ENCODE results near the gene DEPDC5.
A peak's percentile ranks its signal among the peaks of the same experiment; 100 is the strongest.

Gene DEPDC5

GRCh38 chr22:31841078-31841827, 87.4 kb downstream of the DEPDC5 start:
- POLR2A ChIA-PET = no interaction called here
- DNase-seq (ENCODE audit: extremely low spot score) = no peak
- TF ChIP-seq ZNF384 (IDR thresholded peaks at IDR 0.05) (no peak), FOXM1 (IDR thresholded peaks at IDR 0.05; ENCODE audit: borderline replicate concordance) (no peak)
- CTCF ChIA-PET = no interaction called here

GRCh38 chr22:31843526-31843925, 89.7 kb downstream of the DEPDC5 start:
- ChIA-PET POLR2A (no interaction called here), CTCF (no interaction called here)
- no peak for DNase-seq (ENCODE audit: extremely low spot score)
- TF ChIP-seq FOXA1 (IDR thresholded peaks at IDR 0.05) (no peak), CTBP1 (IDR thresholded peaks at IDR 0.05; ENCODE audit: borderline replicate concordance) (no peak), TARDBP (IDR thresholded peaks at IDR 0.05) (no peak), ARNT (IDR thresholded peaks at IDR 0.05) (no peak), HDGF (IDR thresholded peaks at IDR 0.05; ENCODE audit: borderline replicate concordance) (no peak), FOXM1 (IDR thresholded peaks at IDR 0.05; ENCODE audit: borderline replicate concordance) (no peak), ELF4 (IDR thresholded peaks at IDR 0.05) (no peak), ZNF384 (IDR thresholded peaks at IDR 0.05) (no peak), SP1 (IDR thresholded peaks at IDR 0.05) (no peak), FOXK2 (IDR thresholded peaks at IDR 0.05) (no peak), NFRKB (IDR thresholded peaks at IDR 0.05) (no peak), SUZ12 (IDR thresholded peaks at IDR 0.05) (no peak), L3MBTL2 (conservative IDR thresholded peaks at IDR 0.05) (no peak), PKNOX1 (IDR thresholded peaks at IDR 0.05) (no peak)

DNA sequence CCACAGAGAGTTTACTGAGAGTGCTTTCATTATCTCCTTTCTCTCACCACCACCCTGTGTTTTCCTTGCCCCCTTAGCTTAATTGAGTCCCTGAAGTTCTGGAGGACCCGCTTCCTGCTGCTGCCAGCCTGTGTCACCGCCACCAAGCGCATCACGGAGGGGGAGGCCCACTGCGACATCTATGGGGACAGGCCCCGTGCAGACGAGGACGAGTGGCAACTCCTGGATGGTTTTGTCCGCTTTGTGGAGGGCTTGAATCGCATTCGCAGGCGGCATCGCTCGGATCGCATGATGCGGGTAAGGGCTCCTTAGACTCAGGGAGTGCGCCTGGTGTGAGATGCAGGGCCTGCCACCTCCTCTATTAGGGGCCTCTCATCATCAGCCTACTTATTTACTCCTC, 91.1 kb downstream of the DEPDC5 start:
- CTCF ChIA-PET = no interaction called here
- no peak for TF ChIP-seq SUZ12 (IDR thresholded peaks at IDR 0.05)
- TF ChIP-seq ARNT (IDR thresholded peaks at IDR 0.05) = no peak
- no peak for TF ChIP-seq FOXA1 (IDR thresholded peaks at IDR 0.05)
- no peak for TF ChIP-seq L3MBTL2 (conservative IDR thresholded peaks at IDR 0.05)
- TF ChIP-seq SP1 (IDR thresholded peaks at IDR 0.05) = no peak
- TF ChIP-seq FOXM1 (IDR thresholded peaks at IDR 0.05; ENCODE audit: borderline replicate concordance) = no peak
- no peak for TF ChIP-seq TARDBP (IDR thresholded peaks at IDR 0.05)
- no peak for TF ChIP-seq FOXK2 (IDR thresholded peaks at IDR 0.05)
- POLR2A ChIA-PET = no interaction called here
- DNase-seq (ENCODE audit: extremely low spot score) = no peak

DNA sequence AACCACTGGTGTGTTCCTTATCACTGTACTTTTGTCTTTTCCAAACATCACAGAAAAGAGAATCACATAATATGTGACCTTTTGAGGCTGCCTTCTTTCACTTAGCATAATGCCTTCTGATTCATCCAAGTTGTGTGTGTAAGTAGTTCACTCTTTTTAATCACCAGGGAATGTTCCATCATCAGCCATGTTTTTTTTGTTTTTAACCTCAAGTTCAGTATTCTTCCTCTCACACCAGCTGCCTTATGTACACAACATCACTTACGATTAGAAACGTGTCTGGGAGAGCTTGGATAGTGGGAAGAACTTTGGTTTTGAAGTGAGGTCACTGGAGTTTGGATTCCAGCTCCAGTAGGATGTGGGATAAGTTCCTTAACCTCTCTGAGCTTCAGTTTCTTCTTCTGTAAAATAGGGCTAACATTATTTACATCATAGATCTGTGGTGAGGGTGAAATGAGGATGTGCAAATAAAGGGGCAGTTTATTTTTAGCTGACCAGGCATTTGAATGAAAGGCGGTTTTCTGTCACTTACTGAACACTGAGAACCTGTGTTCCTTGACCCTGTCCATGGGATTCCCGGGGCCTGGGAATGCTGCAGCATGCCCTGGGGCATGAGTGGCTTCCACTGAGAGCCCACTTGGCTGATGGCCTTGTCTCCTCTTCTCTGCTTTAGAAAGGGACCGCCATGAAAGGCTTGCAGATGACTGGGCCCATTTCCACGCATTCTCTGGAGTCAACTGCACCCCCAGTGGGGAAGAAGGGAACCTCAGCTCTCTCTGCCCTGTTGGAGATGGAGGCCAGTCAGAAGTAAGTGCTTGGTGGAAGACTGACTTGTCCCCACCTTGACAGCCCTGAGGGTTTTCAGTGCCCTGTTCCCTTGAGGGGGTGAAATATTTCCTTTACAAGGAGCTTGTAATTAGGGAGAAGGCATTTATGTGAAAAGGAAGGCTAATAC, 92.6 kb downstream of the DEPDC5 start:
- ChIA-PET POLR2A (interaction anchor here (0.9 kb wide), 1 partner anchor 94 kb away, joined by 3 read pairs; no protein-coding TSS in a partner anchor), CTCF (interaction anchor here (0.7 kb wide), 1 partner anchor 10 kb away, joined by 4 read pairs; no protein-coding TSS in a partner anchor)
- DNase-seq (ENCODE audit: extremely low spot score) = peak; percentile 53
- TF ChIP-seq TARDBP (IDR thresholded peaks at IDR 0.05) = no peak
- TF ChIP-seq SP1 (IDR thresholded peaks at IDR 0.05) = no peak
- no peak for TF ChIP-seq FOXK2 (IDR thresholded peaks at IDR 0.05)
- no peak for TF ChIP-seq L3MBTL2 (conservative IDR thresholded peaks at IDR 0.05)
- TF ChIP-seq LEF1 (IDR thresholded peaks at IDR 0.05; ENCODE audit: borderline replicate concordance) = no peak
- TF ChIP-seq ZNF384 (IDR thresholded peaks at IDR 0.05) = no peak
- no peak for TF ChIP-seq FOXA1 (IDR thresholded peaks at IDR 0.05)
- no peak for TF ChIP-seq BHLHE40 (IDR thresholded peaks at IDR 0.05; ENCODE audit: borderline replicate concordance)
- TF ChIP-seq CTBP1 (IDR thresholded peaks at IDR 0.05; ENCODE audit: borderline replicate concordance) = no peak
- TF ChIP-seq ELF4 (IDR thresholded peaks at IDR 0.05) = no peak
- TF ChIP-seq HDGF (IDR thresholded peaks at IDR 0.05; ENCODE audit: borderline replicate concordance) = no peak
- no peak for TF ChIP-seq ARNT (IDR thresholded peaks at IDR 0.05)
- TF ChIP-seq PKNOX1 (IDR thresholded peaks at IDR 0.05) = no peak
- TF ChIP-seq NFRKB (IDR thresholded peaks at IDR 0.05) = no peak
- no peak for TF ChIP-seq SUZ12 (IDR thresholded peaks at IDR 0.05)
- no peak for TF ChIP-seq FOXM1 (IDR thresholded peaks at IDR 0.05; ENCODE audit: borderline replicate concordance)

GRCh38 chr22:31848411-31848810, 94.6 kb downstream of the DEPDC5 start:
- POLR2A ChIA-PET = no interaction called here
- no peak for DNase-seq (ENCODE audit: extremely low spot score)
- TF ChIP-seq PKNOX1 (IDR thresholded peaks at IDR 0.05) (no peak), CTBP1 (IDR thresholded peaks at IDR 0.05; ENCODE audit: borderline replicate concordance) (no peak), TARDBP (IDR thresholded peaks at IDR 0.05) (no peak), ARNT (IDR thresholded peaks at IDR 0.05) (no peak), SUZ12 (IDR thresholded peaks at IDR 0.05) (no peak), FOXK2 (IDR thresholded peaks at IDR 0.05) (no peak), FOXM1 (IDR thresholded peaks at IDR 0.05; ENCODE audit: borderline replicate concordance) (no peak), LEF1 (IDR thresholded peaks at IDR 0.05; ENCODE audit: borderline replicate concordance) (no peak), L3MBTL2 (conservative IDR thresholded peaks at IDR 0.05) (no peak), ZNF384 (IDR thresholded peaks at IDR 0.05) (no peak), ELF4 (IDR thresholded peaks at IDR 0.05) (no peak), BHLHE40 (IDR thresholded peaks at IDR 0.05; ENCODE audit: borderline replicate concordance) (no peak), NFRKB (IDR thresholded peaks at IDR 0.05) (no peak), HDGF (IDR thresholded peaks at IDR 0.05; ENCODE audit: borderline replicate concordance) (no peak), FOXA1 (IDR thresholded peaks at IDR 0.05) (no peak), SP1 (IDR thresholded peaks at IDR 0.05) (no peak)
- CTCF ChIA-PET = no interaction called here

All from HEK293T (cell line).